OCI-LY3 (cell line): ENCODE results near the gene AGRN.

Experiments
- H2AFZ ChIP-seq: fragments of 200-600, 300-600 bp; shearing (Covaris generic); 2 replicates; pipeline ENCODE4 v1.6.0; 2014; ENCODE audit warnings: antibody characterized with exemption, low read depth, low read length
- H3K27ac ChIP-seq: fragments of 200-600, 300-600 bp; sonication (generic); 2 replicates; pipeline ENCODE4 v1.5.1; 2014; ENCODE audit warnings: mild to moderate bottlenecking, low read length, moderate library complexity, mixed read lengths
- H3K27me3 ChIP-seq: fragments of 200-600, 300-600 bp; sonication (generic); 2 replicates; pipeline ENCODE4 v1.6.1; 2014; ENCODE audit warnings: low read depth, low read length, mixed read lengths
- H3K36me3 ChIP-seq: fragments of 200-600, 300-600 bp; sonication (generic); replicated peaks from 2 replicates; pipeline ENCODE3; 2014; ENCODE audit warnings: low read depth, low read length, mixed read lengths
- H3K4me1 ChIP-seq: fragments of 300-600, 200-600 bp; sonication (generic); 2 replicates; pipeline ENCODE4 v1.6.1; 2014; ENCODE audit warnings: low read length, mixed read lengths
- H3K4me2 ChIP-seq: fragments of 200-600, 300-600 bp; sonication (generic); 2 replicates; pipeline ENCODE4 v1.6.1; 2014; ENCODE audit warnings: low read length, mixed read lengths
- H3K4me3 ChIP-seq: fragments of 300-600, 200-600 bp; sonication (generic); 2 replicates; pipeline ENCODE4 v1.5.1; 2014; ENCODE audit warnings: antibody characterized with exemption, mild to moderate bottlenecking, low read length, moderate library complexity
- H3K79me2 ChIP-seq: fragments of 300-600, 200-600 bp; shearing (Covaris generic); 2 replicates; pipeline ENCODE4 v1.6.1; 2014; ENCODE audit warnings: mild to moderate bottlenecking, low read length, mixed read lengths
- H3K9ac ChIP-seq: fragments of 300-600, 200-600 bp; shearing (Covaris generic); 2 replicates; pipeline ENCODE4 v1.6.0; 2014; ENCODE audit warnings: mild to moderate bottlenecking, low read length, moderate library complexity
- H3K9me3 ChIP-seq: fragments of 200-600, 300-600 bp; shearing (Covaris generic); 2 replicates; pipeline ENCODE4 v1.6.1; 2014; ENCODE audit warnings: low read length, mixed read lengths; ENCODE audit not compliant: insufficient read depth
- H4K20me1 ChIP-seq: fragments of 200-600, 300-600 bp; sonication (generic); 2 replicates; pipeline ENCODE4 v1.6.1; 2016; ENCODE audit warnings: low read length, mixed read lengths; ENCODE audit not compliant: insufficient read depth
- CTCF ChIP-seq: fragments of 200-600, 300-600 bp; sonication (generic); IDR thresholded peaks from 2 replicates; pipeline ENCODE4 v1.5.1; 2014; ENCODE audit warnings: antibody characterized with exemption, low read length, low read depth
- EZH2phosphoT487 ChIP-seq: fragments of 200-600 bp; shearing (Covaris generic); IDR thresholded peaks from 2 replicates; pipeline ENCODE4 v1.6.1; 2018; ENCODE audit warnings: antibody characterized with exemption, mixed run types, low read depth

Gene AGRN

GRCh38 chr1:1044455-1045078 is 24.6 kb downstream of the AGRN start:
- Histone ChIP-seq H3K4me2 (no peak overlapping the region), H3K4me3 (no peak overlapping the region), H3K27me3 (no peaks in the 10 kb centered on the region), H3K9ac (no peak overlapping the region), H3K27ac (no peak overlapping the region), H4K20me1 (no peaks in the 10 kb centered on the region), H3K9me3 (no peaks in the 10 kb centered on the region), H3K36me3 (no peaks in the 10 kb centered on the region), H3K4me1 (peaks cover 2% of the 10 kb centered on the region), H3K79me2 (no peaks in the 10 kb centered on the region), H2AFZ (no peak overlapping the region)
- no peak for TF ChIP-seq EZH2phosphoT487

GRCh38 chr1:1045129-1045528 is 25.2 kb downstream of the AGRN start:
- no peaks in the 10 kb centered on the region for H3K79me2 ChIP-seq
- H3K36me3 ChIP-seq = no peaks in the 10 kb centered on the region
- no peak overlapping the region for H2AFZ ChIP-seq
- no peaks in the 10 kb centered on the region for H3K27me3 ChIP-seq
- TF ChIP-seq CTCF = no peak
- no peak for TF ChIP-seq EZH2phosphoT487
- H3K4me3 ChIP-seq = no peak overlapping the region
- H3K9me3 ChIP-seq = no peaks in the 10 kb centered on the region
- H3K9ac ChIP-seq = no peak overlapping the region
- no peak overlapping the region for H3K27ac ChIP-seq
- no peaks in the 10 kb centered on the region for H4K20me1 ChIP-seq
- H3K4me1 ChIP-seq = peaks cover 1% of the 10 kb centered on the region; the same call in 1 of the 2 replicates
- H3K4me2 ChIP-seq = no peak overlapping the region

- TF ChIP-seq CTCF (no peak), EZH2phosphoT487 (no peak)
- Histone ChIP-seq H3K27me3 (no peaks in the 10 kb centered on the region), H3K79me2 (no peaks in the 10 kb centered on the region), H3K36me3 (no peaks in the 10 kb centered on the region), H3K4me1 (peaks cover 6% of the 10 kb centered on the region), H3K27ac (no peak overlapping the region), H3K4me2 (no peak overlapping the region), H4K20me1 (no peaks in the 10 kb centered on the region), H3K9ac (no peak overlapping the region), H2AFZ (no peak overlapping the region), H3K4me3 (no peak overlapping the region), H3K9me3 (no peaks in the 10 kb centered on the region)
Observed at GRCh38 chr1:1046243-1046642, 26.3 kb downstream of the AGRN start.

- peaks cover 6% of the 10 kb centered on the region for H3K4me1 ChIP-seq
- no peaks in the 10 kb centered on the region for H3K79me2 ChIP-seq
- H4K20me1 ChIP-seq = no peaks in the 10 kb centered on the region
- H3K36me3 ChIP-seq = no peaks in the 10 kb centered on the region
- no peak overlapping the region for H3K9ac ChIP-seq
- no peak for TF ChIP-seq CTCF
- TF ChIP-seq EZH2phosphoT487 = no peak
- H3K4me2 ChIP-seq = no peak overlapping the region
- H3K27ac ChIP-seq = no peak overlapping the region
- H3K27me3 ChIP-seq = no peaks in the 10 kb centered on the region
- H2AFZ ChIP-seq = no peak overlapping the region
- H3K9me3 ChIP-seq = no peaks in the 10 kb centered on the region
- no peak overlapping the region for H3K4me3 ChIP-seq
Observed at GRCh38 chr1:1046767-1047166, 26.8 kb downstream of the AGRN start.
